ENCODE data around the gene KRTAP10-1.

Gene KRTAP10-1

DNA sequence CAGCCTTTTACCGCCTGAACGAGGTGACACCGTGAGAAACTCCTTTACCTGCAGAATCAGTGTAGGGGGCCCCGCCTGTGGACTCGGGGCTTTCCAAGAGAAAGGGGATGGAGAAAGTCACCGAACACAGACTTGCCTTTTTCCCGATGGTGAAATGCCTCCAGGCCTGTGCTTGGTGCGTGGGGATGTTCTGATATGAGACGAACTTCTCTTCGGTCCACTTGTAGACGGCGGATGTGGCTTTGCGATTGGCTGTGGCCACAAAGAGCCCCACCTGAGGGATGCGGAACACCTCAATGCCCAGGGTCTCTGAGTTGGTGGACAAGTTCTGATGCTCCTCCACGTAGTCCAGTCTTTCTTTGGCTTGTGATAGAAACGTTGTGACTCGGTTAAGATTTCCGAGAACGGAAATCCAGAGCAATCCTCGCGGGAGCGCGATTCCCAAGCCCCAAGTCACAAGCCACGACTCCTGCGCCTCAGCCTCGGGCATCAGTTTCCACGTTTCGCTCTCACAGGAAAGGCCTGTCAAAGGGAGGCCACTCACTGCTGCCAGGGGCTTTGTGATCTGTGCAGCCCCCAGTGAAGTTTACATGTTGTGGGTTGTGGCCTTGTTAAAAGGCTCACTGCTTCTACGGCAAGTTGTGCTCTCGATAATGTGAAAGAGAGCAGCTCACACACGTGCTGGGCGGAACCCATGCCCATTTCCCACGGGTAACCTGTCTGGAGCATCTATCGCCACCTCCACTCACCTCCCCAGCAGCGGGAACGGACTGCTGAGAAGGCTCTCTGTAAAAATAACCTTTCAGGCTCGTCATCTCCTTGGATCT is 12.6 kb downstream of the KRTAP10-1 start:
- no peak for DNase-seq

- DNase-seq, result no peak
Observed at GRCh38 chr21:44526096-44526997, 13.6 kb downstream of the KRTAP10-1 start.

GRCh38 chr21:44525391-44526095 is 14.5 kb downstream of the KRTAP10-1 start:
- no peak for DNase-seq

GRCh38 chr21:44524414-44525371 is 15.3 kb downstream of the KRTAP10-1 start:
- DNase-seq, result no peak

DNA sequence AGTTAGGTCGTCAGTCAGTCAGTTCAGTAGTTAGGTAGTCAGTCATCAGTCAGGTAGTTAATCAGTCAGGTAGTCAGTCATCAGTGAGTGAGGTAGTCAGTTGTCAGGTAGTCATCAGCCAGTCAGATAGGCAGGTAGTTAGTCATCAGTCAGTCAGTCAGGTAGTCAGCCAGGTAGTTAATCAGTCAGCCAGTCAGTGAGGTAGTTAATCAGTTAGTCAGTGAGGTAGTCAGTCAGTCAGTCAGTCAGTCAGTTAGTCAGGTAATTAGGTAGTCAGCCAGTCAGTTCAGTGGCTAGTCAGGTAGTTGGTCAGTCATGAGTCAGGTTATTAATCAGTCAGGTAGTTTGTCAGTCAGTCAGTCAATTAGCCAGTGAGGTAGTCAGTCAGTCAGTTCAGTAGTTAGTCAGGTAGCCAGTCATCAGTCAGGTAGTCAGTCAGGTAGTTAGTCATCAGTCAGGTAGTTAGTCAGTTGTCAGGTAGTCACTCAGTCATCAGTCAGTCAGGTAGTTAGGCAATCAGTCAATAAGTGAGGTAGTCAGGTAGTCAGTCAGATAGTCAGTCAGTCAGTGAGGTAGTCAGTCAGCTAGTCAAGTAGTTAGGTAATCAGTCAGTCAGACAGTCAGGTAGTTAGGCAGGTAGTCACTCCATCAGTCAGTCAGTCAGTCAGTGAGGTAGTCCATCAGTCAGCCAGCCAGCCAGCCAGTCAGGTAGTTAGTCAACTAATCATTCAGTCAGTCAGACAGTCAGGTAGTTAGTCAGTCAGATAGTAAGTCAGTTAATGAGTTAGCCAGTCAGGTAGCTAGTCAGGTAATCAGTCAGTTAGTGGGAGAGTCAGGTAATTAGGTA is 16.2 kb downstream of the KRTAP10-1 start:
- DNase-seq, result no peak

DNA sequence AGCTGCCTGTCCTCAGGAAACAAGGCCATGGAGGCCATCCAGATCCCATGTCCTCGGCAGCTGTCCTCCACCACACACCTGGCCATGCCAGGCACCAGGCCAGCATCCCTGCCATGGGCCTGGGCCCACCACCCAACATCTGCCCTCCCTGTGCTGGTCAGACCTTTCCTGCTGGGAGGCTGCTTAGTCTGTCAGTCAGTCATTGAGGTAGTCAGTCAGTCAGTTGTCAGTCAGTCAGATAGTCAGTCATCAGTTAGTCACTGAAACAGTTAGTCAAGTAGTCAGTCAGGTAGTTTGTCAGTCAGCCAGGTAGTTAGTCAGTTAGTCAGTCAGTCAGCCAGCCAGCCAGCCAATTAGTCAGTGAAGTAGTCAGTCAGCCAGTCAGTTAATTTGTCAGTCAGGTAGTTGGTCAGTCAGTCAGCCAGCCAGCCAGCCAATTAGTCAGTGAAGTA is 17.2 kb downstream of the KRTAP10-1 start:
- no peak for DNase-seq

GRCh38 chr21:44521928-44522752 is 17.9 kb downstream of the KRTAP10-1 start:
- DNase-seq, result no peak

DNA sequence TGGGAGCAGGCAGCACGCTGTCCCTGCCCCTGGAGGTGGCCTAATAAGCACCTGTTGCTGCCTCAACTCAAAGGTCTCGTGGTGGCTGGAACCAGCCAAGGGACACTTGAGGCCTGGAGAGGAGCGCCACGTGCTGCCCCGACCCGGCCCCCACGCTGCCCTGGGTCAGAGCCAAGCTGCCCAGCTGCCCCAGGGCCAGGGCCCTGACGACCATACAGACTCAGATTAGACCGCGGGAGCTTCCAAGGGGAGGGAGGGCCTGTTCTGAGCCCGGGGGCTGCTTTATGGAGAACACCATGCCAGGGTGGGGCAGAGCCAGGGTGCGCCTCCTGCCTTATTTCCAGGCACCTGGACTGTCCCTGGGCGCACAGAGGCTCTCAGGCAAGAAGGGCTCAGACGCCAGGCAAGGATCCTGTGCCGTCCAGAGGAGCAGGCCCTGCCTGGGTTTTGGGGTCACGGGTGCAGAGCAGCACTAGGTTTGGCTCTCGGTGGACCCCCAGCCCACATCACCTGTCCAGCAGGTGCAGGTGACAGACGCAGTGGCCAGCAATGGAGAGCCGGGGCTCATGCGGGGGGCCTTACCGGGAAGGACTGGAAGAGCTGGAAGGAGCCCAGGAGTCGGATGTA is 18.6 kb downstream of the KRTAP10-1 start:
- no peak for DNase-seq

GRCh38 chr21:44520326-44521300 is 19.4 kb downstream of the KRTAP10-1 start:
- no peak for DNase-seq

DNA sequence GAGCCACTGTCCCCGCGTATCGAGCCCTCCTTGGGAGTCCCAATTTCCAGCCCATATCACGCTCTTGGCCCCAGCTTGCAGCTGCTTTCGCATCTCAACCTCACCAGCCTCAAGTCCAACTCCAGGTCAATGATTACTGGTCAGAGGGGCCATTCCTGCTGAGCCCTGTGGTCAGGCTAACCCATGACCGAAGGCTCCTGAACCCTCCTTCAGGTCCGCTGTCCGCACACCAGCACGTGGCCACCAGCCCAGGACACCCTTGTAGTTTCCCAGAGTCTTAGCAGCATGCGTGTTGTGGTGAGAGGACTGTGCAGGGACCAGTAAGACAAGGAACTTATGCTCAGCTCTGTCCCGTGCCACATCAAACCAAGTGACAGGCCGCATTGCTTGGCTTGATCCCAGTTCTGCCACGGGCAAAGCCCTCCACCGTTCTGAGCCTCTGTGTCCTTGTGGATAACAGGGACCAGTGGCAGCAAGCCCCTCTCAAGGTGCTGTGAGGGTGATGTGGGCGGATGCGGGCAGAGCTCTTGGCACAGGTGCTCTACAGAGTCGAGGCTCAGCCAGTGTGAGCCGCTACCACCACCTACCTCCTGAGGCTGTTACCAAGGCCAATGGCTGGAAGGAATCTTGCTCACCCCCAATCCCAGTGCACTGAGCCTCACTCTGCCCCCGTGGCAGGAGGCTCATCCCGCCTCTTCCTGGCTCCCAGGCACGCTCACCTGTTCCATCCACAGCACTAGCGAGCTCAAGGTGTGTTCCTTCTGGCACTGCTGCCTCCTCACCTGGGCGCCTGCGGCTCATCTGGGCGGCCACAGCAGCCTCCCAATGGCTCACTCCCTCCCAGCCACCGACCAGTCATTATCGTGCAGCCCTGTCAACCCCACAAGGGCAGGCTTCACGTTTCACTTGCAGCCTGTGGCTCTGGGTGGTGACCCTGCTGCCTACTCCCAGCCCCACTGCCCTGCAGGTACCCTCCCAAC is 20.4 kb downstream of the KRTAP10-1 start:
- DNase-seq, result no peak

DNA sequence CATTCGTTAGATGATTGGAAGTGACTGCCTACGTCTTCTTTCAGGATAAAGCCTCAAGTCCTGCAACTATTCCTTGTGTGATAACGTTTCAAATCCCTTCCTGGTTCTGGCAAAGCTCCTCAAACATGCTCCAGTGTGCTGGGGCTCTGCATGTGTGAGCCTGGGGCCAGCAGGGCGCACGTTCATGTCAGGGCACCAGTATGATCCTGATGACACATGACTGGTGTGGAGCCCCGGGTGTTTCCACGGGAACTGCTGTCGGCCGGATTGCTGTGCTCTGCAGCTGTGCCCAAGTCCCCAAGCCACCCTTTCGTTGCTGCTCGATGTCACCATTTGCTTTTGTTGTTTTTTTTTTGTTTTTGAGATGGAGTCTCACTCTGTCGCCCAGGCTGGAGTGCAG is 21.3 kb downstream of the KRTAP10-1 start:
- DNase-seq, result no peak

GRCh38 chr21:44517175-44517899 is 22.7 kb downstream of the KRTAP10-1 start:
- DNase-seq, result peak; percentile 1

DNA sequence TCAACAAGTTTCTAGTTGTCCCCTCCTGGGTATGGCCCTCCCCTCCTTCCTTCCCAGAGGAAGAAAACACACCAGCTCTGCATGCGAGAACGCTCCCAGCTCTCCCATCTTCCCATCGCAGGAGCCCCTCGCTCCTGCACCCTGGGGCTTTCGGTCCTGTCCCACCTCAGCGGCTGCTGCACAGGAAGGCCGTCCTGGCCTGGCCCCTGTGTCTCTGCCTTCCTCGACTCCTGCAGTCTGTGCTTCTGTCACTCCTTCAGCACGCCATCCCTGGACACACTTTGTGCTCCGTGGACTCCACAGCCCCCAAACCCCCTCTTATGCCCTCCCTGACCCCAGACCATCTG is 23.2 kb downstream of the KRTAP10-1 start:
- no peak for DNase-seq

DNA sequence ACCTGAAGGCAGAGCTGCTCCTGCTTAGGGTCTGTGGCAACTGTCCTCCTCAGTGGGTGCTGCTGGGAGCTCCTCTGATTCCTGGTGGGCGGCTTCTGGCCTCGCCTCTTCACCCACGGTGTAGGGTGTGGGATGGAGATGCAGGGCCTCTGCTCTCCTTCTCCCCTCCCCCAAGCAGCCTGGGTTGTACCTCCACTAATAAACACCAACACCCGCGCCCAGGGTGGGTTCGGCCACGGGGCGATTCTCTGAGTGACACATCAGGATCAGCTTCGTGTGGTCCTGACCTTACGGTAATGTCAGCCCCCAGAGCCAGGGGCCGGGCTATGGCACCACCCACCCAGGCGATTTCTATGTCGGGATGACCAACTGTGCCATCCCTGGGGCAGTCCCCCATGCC is 23.7 kb downstream of the KRTAP10-1 start:
- no peak for DNase-seq

GRCh38 chr21:44515359-44516165 is 24.4 kb downstream of the KRTAP10-1 start:
- DNase-seq, result no peak

All from CD4-positive, alpha-beta T cell treated with Interleukin-10 for 1 hour (primary cell).